Right lobe of liver (tissue), 6 donors: ENCODE measurements around the gene SNX30. TPM values are rescaled to one million over a fixed set of nuclear protein-coding genes. Genes with fewer than 3 reads are reported as not detected.

Experiments
- ATAC-seq, 4 donors: fragments of 200-7000 bp; cut with Tn5 transposase; one replicate each; pipeline ENCODE4 v1.9.1; 2020; ENCODE audit warnings: mild to moderate bottlenecking in 4 of 4, moderate library complexity in 4 of 4
- DNase-seq, 3 donors: peaks; one replicate each; pipeline ENCODE4 v3.0.0-alpha.2; 2020
- H3K27ac ChIP-seq, 3 donors: fragments of 200-600 bp; one replicate each; pipeline ENCODE4 v1.8.0; 2022
- H3K27me3 ChIP-seq, 2 donors: fragments of 200-600 bp; one replicate each; pipeline ENCODE4 v1.8.0; 2022
- H3K36me3 ChIP-seq, 4 donors: fragments of 200-600 bp; sonication (generic) in 1 of 4; one replicate each; pipeline versions ENCODE4 v1.5.1 to v1.8.0; 2017 to 2022; ENCODE audit warnings: control low read depth in 1 of 4
- H3K4me1 ChIP-seq, 4 donors: fragments of 200-600 bp; sonication (generic) in 1 of 4; one replicate each; pipeline versions ENCODE4 v1.5.1 to v1.8.0; 2017 to 2022; ENCODE audit warnings: control low read depth in 1 of 4
- H3K4me3 ChIP-seq, 3 donors: fragments of 200-600 bp; one replicate each; pipeline ENCODE4 v1.8.0; 2022
- H3K9me3 ChIP-seq, 4 donors: fragments of 200-600 bp; sonication (generic) in 1 of 4; one replicate each; pipeline versions ENCODE4 v1.5.1 to v1.8.0; 2017 to 2022; ENCODE audit warnings: control low read depth in 1 of 4
- POLR2A ChIP-seq: fragments of 450-650 bp; IDR thresholded peaks from one replicate; pipeline ENCODE4 v1.6.1; 2017; ENCODE audit warnings: antibody characterized with exemption, mild to moderate bottlenecking
- WGBS: methylation state at CpG from one replicate; pipeline ENCODE4 v1.1.6; 2018; ENCODE audit warnings: low coverage, low lambda C conversion rate; ENCODE audit not compliant: insufficient coverage; ENCODE audit errors: missing lambda C conversion rate; 5-methylcytosine and 5-hydroxymethylcytosine counted together
- intact Hi-C, 2 donors: fragments of 100-400 bp; cut with DNase I; formaldehyde crosslinking; loops; one replicate each; pipeline versions ENCODE4 v1.11.2 to v1.14.1; 2022
- total RNA-seq, 6 experiments: library from RNA; depleted of rRNA in 2 of 6; stranded (reverse); fragments of >200 nt in 2 of 6; fragmentation: NEBNext Ultra II Directional in 3 of 6; extraction: Animal tissue kit (Norgen Biotek cat#: 25700) in 3 of 6; gene quantifications; one replicate each; pipeline versions ENCODE4 v1.1.0 to v1.2.4, GENCODE V29; 2016 to 2023
- TF ChIP-seq, protein P1 (sequence below), 4 donors: fragments of 200-600 bp in 3 of 4; fragments of 450-650 bp in 1 of 4; IDR thresholded peaks; one replicate each; pipeline versions ENCODE4 v1.5.1 to v1.8.0; 2016 to 2022; ENCODE audit warnings: antibody characterized with exemption in 4 of 4, mild to moderate bottlenecking in 2 of 4
- donor health status: DM: no; HTN: yes; CAD: no.
- donor health status: DM: no; HTN: no; CAD: no.
- donor health status: DM: no; HTN: no; CAD: no.
- donor health status: DM: no; HTN: yes; CAD: no.
- donor health status: DM: no; HTN: yes; CAD: no.

The SNX30 gene
- total RNA-seq, 6 experiments from 2014 or later = 5.2 to 9.0 (median 7.5) TPM

GRCh38 chr9:112880650-112881049 is 130.1 kb downstream of the SNX30 start:
- intact Hi-C loops = no loop called here

GRCh38 chr9:112881331-112881730 is 130.8 kb downstream of the SNX30 start:
- Histone ChIP-seq H3K36me3 (no peaks in the 10 kb centered on the region), H3K27ac (no peak overlapping the region), H3K27me3 (no peaks in the 10 kb centered on the region), H3K9me3 (no peaks in the 10 kb centered on the region), H3K4me3 (no peak overlapping the region), H3K4me1 (no peaks in the 10 kb centered on the region)
- intact Hi-C loops = no loop called here
- no peak for ATAC-seq
- TF ChIP-seq, protein P1, sequence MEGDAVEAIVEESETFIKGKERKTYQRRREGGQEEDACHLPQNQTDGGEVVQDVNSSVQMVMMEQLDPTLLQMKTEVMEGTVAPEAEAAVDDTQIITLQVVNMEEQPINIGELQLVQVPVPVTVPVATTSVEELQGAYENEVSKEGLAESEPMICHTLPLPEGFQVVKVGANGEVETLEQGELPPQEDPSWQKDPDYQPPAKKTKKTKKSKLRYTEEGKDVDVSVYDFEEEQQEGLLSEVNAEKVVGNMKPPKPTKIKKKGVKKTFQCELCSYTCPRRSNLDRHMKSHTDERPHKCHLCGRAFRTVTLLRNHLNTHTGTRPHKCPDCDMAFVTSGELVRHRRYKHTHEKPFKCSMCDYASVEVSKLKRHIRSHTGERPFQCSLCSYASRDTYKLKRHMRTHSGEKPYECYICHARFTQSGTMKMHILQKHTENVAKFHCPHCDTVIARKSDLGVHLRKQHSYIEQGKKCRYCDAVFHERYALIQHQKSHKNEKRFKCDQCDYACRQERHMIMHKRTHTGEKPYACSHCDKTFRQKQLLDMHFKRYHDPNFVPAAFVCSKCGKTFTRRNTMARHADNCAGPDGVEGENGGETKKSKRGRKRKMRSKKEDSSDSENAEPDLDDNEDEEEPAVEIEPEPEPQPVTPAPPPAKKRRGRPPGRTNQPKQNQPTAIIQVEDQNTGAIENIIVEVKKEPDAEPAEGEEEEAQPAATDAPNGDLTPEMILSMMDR (IDR thresholded peaks at IDR 0.05) = no peak
- TF ChIP-seq POLR2A = no peak
- no peak for DNase-seq
- 71% methylated on average over 7 of the region's 7 CpGs for WGBS

More at GRCh38 chr9:112880650-112881049, 130.1 kb downstream of the SNX30 start:
- TF ChIP-seq, protein P1 (IDR thresholded peaks at IDR 0.05) = no peak
- TF ChIP-seq POLR2A = no peak
- H3K36me3 ChIP-seq = no peaks in the 10 kb centered on the region
- H3K27me3 ChIP-seq = no peaks in the 10 kb centered on the region
- WGBS = 90% methylated on average over 1 of the region's 1 CpG
- no peak for ATAC-seq
- H3K27ac ChIP-seq = no peak overlapping the region
- no peak for DNase-seq
- H3K4me1 ChIP-seq = no peaks in the 10 kb centered on the region
- no peaks in the 10 kb centered on the region for H3K9me3 ChIP-seq
- no peak overlapping the region for H3K4me3 ChIP-seq

DNA sequence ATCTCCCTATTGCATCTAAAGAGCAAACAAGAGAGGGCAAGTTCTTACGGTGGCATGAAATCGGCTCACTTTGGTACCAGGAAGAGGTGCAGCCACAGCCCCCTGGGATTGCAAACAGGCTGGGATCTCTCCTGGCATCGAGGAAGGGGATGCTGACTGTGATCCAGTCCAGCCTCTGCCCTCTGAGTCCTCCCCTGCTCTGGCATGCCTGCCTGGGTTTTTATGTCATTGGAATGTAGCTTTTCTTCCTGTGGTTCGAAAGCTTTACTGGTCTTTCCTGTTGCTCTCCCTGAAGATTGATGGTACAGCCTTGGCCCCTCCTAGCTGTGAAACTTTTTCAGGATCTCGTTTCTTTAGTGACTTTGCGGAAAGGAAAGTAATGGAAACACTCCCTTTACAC is 133.5 kb downstream of the SNX30 start:
- H3K4me1 ChIP-seq = no peaks in the 10 kb centered on the region
- no peaks in the 10 kb centered on the region for H3K27me3 ChIP-seq
- no peaks in the 10 kb centered on the region for H3K9me3 ChIP-seq
- H3K27ac ChIP-seq = no peak overlapping the region
- intact Hi-C loops = no loop called here
- no peak overlapping the region for H3K4me3 ChIP-seq
- no peak for DNase-seq
- no peak for ATAC-seq
- H3K36me3 ChIP-seq = no peaks in the 10 kb centered on the region
- 54% methylated on average over 5 of the region's 6 CpGs for WGBS
- TF ChIP-seq, protein P1 (IDR thresholded peaks at IDR 0.05) = no peak
- TF ChIP-seq POLR2A = no peak

- Histone ChIP-seq H3K9me3 (no peaks in the 10 kb centered on the region), H3K36me3 (no peaks in the 10 kb centered on the region), H3K27ac (no peak overlapping the region), H3K27me3 (no peaks in the 10 kb centered on the region), H3K4me1 (no peaks in the 10 kb centered on the region), H3K4me3 (no peak overlapping the region)
- TF ChIP-seq, protein P1 (IDR thresholded peaks at IDR 0.05) = no peak
- TF ChIP-seq POLR2A = no peak
- ATAC-seq (no peak), DNase-seq (no peak)
- 90% methylated on average over 3 of the region's 5 CpGs for WGBS
- intact Hi-C loops = no loop called here
These were observed 134.2 kb downstream of the SNX30 start for GRCh38 chr9:112884721-112885120.

- no peaks in the 10 kb centered on the region for H3K27me3 ChIP-seq
- H3K36me3 ChIP-seq = no peaks in the 10 kb centered on the region
- intact Hi-C loops = no loop called here
- TF ChIP-seq POLR2A = no peak
- TF ChIP-seq, protein P1 (IDR thresholded peaks at IDR 0.05) = no peak
- no peak overlapping the region for H3K27ac ChIP-seq
- DNase-seq (no peak), ATAC-seq (no peak)
- H3K9me3 ChIP-seq = no peaks in the 10 kb centered on the region
- WGBS = 47% methylated on average over 1 of the region's 1 CpG
- no peak overlapping the region for H3K4me3 ChIP-seq
- peaks cover 0 to 3% (median 0%) of the 10 kb centered on the region in 4 donors for H3K4me1 ChIP-seq
These were observed 134.8 kb downstream of the SNX30 start for GRCh38 chr9:112885324-112885723.
